IMR-90 (cell line): ENCODE measurements around the gene ZNF573.

ENCODE experiments used
- BHLHE40 ChIP-seq: fragments of 150-350 bp; IDR thresholded peaks from 2 replicates; pipeline ENCODE4 v1.6.1; 2016; ENCODE audit warnings: mild to moderate bottlenecking, low read depth, low read length
- CEBPB ChIP-seq: IDR thresholded peaks from 2 replicates; pipeline ENCODE4 v1.6.1; 2012; ENCODE audit warnings: low read depth, low read length, improper control_type of control experiment
- FOS ChIP-seq: fragments of 150-350 bp; IDR thresholded peaks from 2 replicates; pipeline ENCODE4 v1.6.1; 2016; ENCODE audit warnings: low read depth, low read length
- MAZ ChIP-seq: IDR thresholded peaks from 2 replicates; pipeline ENCODE4 v1.6.1; 2012; ENCODE audit warnings: low read depth, mild to moderate bottlenecking, low read length, improper control_type of control experiment, moderate library complexity, borderline replicate concordance
- MXI1 ChIP-seq: IDR thresholded peaks from 2 replicates; pipeline ENCODE4 v1.6.1; 2012; ENCODE audit warnings: low read depth, mild to moderate bottlenecking, low read length, moderate library complexity, borderline replicate concordance
- NFE2L2 ChIP-seq: fragments of 150-350 bp; IDR thresholded peaks from 2 replicates; pipeline ENCODE4 v1.6.1; 2016; ENCODE audit warnings: low read depth, mild to moderate bottlenecking, low read length
- POLR2A ChIP-seq: IDR thresholded peaks from 2 replicates; pipeline ENCODE4 v1.6.1; 2012; ENCODE audit warnings: mild to moderate bottlenecking, low read depth, low read length
- RAD21 ChIP-seq: IDR thresholded peaks from 2 replicates; pipeline ENCODE4 v1.6.1; 2012; ENCODE audit warnings: low read length, improper control_type of control experiment
- RCOR1 ChIP-seq: IDR thresholded peaks from 2 replicates; pipeline ENCODE4 v1.6.1; 2012; ENCODE audit warnings: mild to moderate bottlenecking, low read length, improper control_type of control experiment; ENCODE audit not compliant: insufficient replicate concordance
- RFX5 ChIP-seq: IDR thresholded peaks from 2 replicates; pipeline ENCODE4 v1.8.0; 2012; ENCODE audit warnings: low read depth, mild to moderate bottlenecking, low read length, moderate library complexity
- SMC3 ChIP-seq: fragments of 150-350 bp; IDR thresholded peaks from 2 replicates; pipeline ENCODE4 v1.6.1; 2016; ENCODE audit warnings: low read depth, mild to moderate bottlenecking, antibody characterized with exemption, low read length, moderate library complexity
- TF ChIP-seq, protein P1 (sequence below): conservative IDR thresholded peaks from 2 replicates; pipeline ENCODE4 v1.5.1; 2012; ENCODE audit warnings: mild to moderate bottlenecking, low read depth, low read length, improper control_type of control experiment
- TF ChIP-seq, protein P2 (sequence below): fragments of 150-350 bp; IDR thresholded peaks from 2 replicates; pipeline ENCODE4 v1.6.1; 2016; ENCODE audit warnings: low read depth, mild to moderate bottlenecking, low read length, moderate library complexity, borderline replicate concordance
- TF ChIP-seq, protein P3 (sequence below): fragments of 150-350 bp; IDR thresholded peaks from 2 replicates; pipeline ENCODE4 v1.6.1; 2017; ENCODE audit warnings: mild to moderate bottlenecking, antibody characterized with exemption, low read length, low read depth

DNA sequence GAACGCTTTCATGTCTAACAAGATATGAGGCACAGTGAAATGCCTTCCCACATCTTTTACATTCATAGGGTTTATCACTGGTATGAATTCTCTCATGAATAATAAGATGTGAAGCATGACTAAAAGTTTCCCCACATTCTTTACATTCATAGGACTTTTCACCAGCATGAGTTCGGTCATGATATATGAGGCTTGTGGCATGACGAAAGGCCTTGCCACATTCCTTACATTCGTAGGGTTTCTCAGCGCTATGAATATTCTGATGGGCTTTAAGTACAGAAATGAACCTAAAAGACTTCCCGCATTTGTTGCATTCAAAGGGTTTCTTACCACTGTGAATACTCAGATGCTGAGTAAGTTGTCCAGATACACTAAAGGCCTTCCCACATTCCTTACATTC lies 81.2 kb downstream of the ZNF573 start:
- TF ChIP-seq, protein P1, sequence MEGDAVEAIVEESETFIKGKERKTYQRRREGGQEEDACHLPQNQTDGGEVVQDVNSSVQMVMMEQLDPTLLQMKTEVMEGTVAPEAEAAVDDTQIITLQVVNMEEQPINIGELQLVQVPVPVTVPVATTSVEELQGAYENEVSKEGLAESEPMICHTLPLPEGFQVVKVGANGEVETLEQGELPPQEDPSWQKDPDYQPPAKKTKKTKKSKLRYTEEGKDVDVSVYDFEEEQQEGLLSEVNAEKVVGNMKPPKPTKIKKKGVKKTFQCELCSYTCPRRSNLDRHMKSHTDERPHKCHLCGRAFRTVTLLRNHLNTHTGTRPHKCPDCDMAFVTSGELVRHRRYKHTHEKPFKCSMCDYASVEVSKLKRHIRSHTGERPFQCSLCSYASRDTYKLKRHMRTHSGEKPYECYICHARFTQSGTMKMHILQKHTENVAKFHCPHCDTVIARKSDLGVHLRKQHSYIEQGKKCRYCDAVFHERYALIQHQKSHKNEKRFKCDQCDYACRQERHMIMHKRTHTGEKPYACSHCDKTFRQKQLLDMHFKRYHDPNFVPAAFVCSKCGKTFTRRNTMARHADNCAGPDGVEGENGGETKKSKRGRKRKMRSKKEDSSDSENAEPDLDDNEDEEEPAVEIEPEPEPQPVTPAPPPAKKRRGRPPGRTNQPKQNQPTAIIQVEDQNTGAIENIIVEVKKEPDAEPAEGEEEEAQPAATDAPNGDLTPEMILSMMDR, result no peak
- TF ChIP-seq POLR2A (no peak), RAD21 (no peak), RCOR1 (no peak), RFX5 (no peak), BHLHE40 (no peak), MAZ (no peak), CEBPB (no peak), FOS (no peak), MXI1 (no peak), SMC3 (no peak), NFE2L2 (no peak)
- TF ChIP-seq, protein P2, sequence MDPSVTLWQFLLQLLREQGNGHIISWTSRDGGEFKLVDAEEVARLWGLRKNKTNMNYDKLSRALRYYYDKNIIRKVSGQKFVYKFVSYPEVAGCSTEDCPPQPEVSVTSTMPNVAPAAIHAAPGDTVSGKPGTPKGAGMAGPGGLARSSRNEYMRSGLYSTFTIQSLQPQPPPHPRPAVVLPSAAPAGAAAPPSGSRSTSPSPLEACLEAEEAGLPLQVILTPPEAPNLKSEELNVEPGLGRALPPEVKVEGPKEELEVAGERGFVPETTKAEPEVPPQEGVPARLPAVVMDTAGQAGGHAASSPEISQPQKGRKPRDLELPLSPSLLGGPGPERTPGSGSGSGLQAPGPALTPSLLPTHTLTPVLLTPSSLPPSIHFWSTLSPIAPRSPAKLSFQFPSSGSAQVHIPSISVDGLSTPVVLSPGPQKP, result no peak
- TF ChIP-seq, protein P3, sequence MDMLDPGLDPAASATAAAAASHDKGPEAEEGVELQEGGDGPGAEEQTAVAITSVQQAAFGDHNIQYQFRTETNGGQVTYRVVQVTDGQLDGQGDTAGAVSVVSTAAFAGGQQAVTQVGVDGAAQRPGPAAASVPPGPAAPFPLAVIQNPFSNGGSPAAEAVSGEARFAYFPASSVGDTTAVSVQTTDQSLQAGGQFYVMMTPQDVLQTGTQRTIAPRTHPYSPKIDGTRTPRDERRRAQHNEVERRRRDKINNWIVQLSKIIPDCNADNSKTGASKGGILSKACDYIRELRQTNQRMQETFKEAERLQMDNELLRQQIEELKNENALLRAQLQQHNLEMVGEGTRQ, result no peak
